AG09309 (cell line): ENCODE results near the gene SPACA1.

Experiments used
- DNase-seq: peaks from one replicate; pipeline ENCODE4 v3.0.0-alpha.2; 2010; ENCODE audit warnings: low read depth
- H3K4me3 ChIP-seq: 2 replicates; pipeline ENCODE4 v1.5.1; 2011; ENCODE audit warnings: mild to moderate bottlenecking, low read depth, low read length, moderate library complexity; ENCODE audit not compliant: control insufficient read depth
- TF ChIP-seq, protein P1 (sequence below): IDR thresholded peaks from 2 replicates; pipeline ENCODE4 v1.5.1; 2011; ENCODE audit warnings: mild to moderate bottlenecking, low read depth, low read length, inconsistent platforms; ENCODE audit not compliant: insufficient read depth, control insufficient read depth; ENCODE audit errors: missing control alignments

The SPACA1 gene

GRCh38 chr6:88077305-88077704, 29.7 kb downstream of the SPACA1 start:
- DNase-seq = no peak
- H3K4me3 ChIP-seq = no peak overlapping the region
- TF ChIP-seq, protein P1, sequence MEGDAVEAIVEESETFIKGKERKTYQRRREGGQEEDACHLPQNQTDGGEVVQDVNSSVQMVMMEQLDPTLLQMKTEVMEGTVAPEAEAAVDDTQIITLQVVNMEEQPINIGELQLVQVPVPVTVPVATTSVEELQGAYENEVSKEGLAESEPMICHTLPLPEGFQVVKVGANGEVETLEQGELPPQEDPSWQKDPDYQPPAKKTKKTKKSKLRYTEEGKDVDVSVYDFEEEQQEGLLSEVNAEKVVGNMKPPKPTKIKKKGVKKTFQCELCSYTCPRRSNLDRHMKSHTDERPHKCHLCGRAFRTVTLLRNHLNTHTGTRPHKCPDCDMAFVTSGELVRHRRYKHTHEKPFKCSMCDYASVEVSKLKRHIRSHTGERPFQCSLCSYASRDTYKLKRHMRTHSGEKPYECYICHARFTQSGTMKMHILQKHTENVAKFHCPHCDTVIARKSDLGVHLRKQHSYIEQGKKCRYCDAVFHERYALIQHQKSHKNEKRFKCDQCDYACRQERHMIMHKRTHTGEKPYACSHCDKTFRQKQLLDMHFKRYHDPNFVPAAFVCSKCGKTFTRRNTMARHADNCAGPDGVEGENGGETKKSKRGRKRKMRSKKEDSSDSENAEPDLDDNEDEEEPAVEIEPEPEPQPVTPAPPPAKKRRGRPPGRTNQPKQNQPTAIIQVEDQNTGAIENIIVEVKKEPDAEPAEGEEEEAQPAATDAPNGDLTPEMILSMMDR = no peak

DNA sequence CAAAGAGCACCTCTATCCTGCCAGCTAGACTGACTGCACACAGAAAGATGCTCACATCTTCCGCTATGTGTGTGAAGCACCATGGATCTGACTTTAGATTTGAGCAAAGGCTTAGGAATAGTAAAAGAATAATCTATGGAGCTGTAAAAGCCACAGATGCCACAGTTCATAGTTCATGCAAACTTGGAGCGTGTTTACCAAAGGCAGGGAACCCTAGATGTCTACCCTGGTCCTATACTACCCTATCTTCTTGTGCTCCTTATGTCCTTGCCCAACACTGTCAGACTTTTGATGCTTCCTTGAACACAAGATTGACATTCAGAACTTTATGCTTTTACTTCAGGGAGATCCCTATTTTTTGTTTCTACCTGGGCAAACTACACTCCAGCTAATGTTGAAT, 39.2 kb downstream of the SPACA1 start:
- no peak overlapping the region for H3K4me3 ChIP-seq
- TF ChIP-seq, protein P1 = no peak
- no peak for DNase-seq

DNA sequence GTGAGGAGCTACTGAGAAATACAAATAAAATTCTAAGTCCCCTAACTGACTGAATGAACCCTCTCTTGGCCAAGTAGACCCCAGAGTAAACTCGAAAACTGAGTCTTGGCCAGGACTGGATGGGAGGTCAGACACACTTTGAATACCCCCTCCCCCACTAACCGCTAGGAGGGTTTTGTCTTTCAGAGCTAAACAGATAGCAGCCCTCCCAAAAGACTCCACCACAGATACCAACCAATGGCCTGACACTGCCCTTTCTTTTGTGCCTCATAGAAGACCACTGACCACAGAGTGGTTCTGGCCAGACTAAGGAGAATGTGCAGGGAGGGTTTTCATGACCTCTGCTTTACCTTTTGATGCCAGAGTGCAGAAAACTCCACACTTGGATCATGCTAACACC, 42.1 kb downstream of the SPACA1 start:
- TF ChIP-seq, protein P1 = no peak
- no peak for DNase-seq
- H3K4me3 ChIP-seq = no peak overlapping the region

DNA sequence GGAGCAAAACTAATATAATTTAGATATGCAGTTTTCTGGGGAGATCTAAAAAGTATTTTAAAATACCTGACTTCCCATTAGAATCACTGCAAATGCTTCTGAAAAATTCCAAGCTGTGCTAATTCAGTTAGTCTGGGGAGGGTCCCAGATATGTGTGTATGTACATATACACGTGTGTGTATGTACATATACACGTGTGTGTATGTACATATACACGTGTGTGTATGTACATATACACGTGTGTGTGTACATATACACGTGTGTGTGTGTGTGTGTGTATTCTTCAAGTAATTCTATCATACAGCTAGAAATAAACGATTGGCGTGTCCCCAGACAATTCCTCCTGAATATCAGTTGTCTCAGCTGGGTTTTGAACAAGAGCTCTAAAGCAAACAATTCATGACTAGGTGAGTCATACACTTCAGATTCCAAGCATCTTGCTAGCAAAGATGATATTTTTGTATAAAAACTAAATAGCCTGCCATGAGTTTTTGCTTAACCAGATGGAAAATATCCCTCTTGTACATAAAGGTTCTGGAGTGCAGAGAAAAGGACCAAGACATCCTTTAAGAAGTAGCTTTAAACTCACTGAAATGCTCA, 58.2 kb downstream of the SPACA1 start:
- TF ChIP-seq, protein P1 = no peak
- no peak overlapping the region for H3K4me3 ChIP-seq
- no peak for DNase-seq

DNA sequence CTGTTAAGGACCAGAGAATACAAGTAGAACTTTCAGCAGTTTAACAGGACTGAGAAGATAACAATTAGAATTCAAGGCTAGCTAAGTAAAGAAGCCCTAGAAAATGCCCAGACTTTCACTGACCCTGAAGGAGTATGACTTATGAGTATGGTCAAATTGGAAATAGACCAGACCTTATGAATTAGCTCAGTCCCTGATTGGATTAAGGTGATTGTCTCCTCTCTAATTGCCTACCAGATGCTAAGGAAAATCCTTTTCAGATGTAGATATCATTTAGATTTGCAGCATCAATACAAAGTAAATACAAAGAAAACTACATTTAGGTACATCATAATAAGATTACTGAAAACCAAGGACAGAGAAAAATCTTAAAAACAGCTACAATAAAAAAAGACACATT, 59.6 kb downstream of the SPACA1 start:
- TF ChIP-seq, protein P1 = no peak
- no peak overlapping the region for H3K4me3 ChIP-seq
- DNase-seq = no peak

- TF ChIP-seq, protein P1 = no peak
- H3K4me3 ChIP-seq = no peak overlapping the region
- no peak for DNase-seq
Measured at GRCh38 chr6:88111991-88112390, 64.3 kb downstream of the SPACA1 start.

GRCh38 chr6:88114838-88115237, 67.2 kb downstream of the SPACA1 start:
- no peak overlapping the region for H3K4me3 ChIP-seq
- TF ChIP-seq, protein P1 = no peak
- no peak for DNase-seq
